ENCODE results near the gene KHDRBS2.

KHDRBS2 gene

GRCh38 chr6:62192593-62192992 lies 93.4 kb downstream of the KHDRBS2 start:
- DNase-seq (ENCODE audit: low read depth in 3 of 3, low spot score in 1 of 3): no peak

GRCh38 chr6:62175195-62175594 lies 110.8 kb downstream of the KHDRBS2 start:
- no peak for DNase-seq (ENCODE audit: low read depth in 3 of 3, low spot score in 1 of 3)

- no peak for DNase-seq (ENCODE audit: low read depth in 3 of 3, low spot score in 1 of 3)
Observed at GRCh38 chr6:62174548-62174947, 111.5 kb downstream of the KHDRBS2 start.

- no peak for DNase-seq (ENCODE audit: low read depth in 3 of 3, low spot score in 1 of 3)
Observed at GRCh38 chr6:62167736-62168135, 118.3 kb downstream of the KHDRBS2 start.

GRCh38 chr6:62162858-62163257 lies 123.2 kb downstream of the KHDRBS2 start:
- no peak for DNase-seq (ENCODE audit: low read depth in 3 of 3, low spot score in 1 of 3)

- DNase-seq (ENCODE audit: low read depth in 3 of 3, low spot score in 1 of 3): no peak
Observed at GRCh38 chr6:62152796-62153195, 133.2 kb downstream of the KHDRBS2 start.

GRCh38 chr6:62150048-62150663 lies 135.9 kb downstream of the KHDRBS2 start:
- no peak for DNase-seq (ENCODE audit: low read depth in 3 of 3, low spot score in 1 of 3)

GRCh38 chr6:62146954-62147853 lies 138.8 kb downstream of the KHDRBS2 start:
- no peak for DNase-seq (ENCODE audit: low read depth in 3 of 3, low spot score in 1 of 3)

- DNase-seq (ENCODE audit: low read depth in 3 of 3, low spot score in 1 of 3): no peak
Observed at GRCh38 chr6:62129127-62129526, 156.9 kb downstream of the KHDRBS2 start.

GRCh38 chr6:62119401-62119800 lies 166.6 kb downstream of the KHDRBS2 start:
- no peak for DNase-seq (ENCODE audit: low read depth in 3 of 3, low spot score in 1 of 3)

- no peak for DNase-seq (ENCODE audit: low read depth in 3 of 3, low spot score in 1 of 3)
Observed at GRCh38 chr6:62103186-62103859, 182.7 kb downstream of the KHDRBS2 start.

- DNase-seq (ENCODE audit: low read depth in 3 of 3, low spot score in 1 of 3): no peak
Observed at GRCh38 chr6:62102387-62102786, 183.6 kb downstream of the KHDRBS2 start.

GRCh38 chr6:62090442-62091229 lies 195.4 kb downstream of the KHDRBS2 start:
- no peak for DNase-seq (ENCODE audit: low read depth in 3 of 3, low spot score in 1 of 3)

- no peak for DNase-seq (ENCODE audit: low read depth in 3 of 3, low spot score in 1 of 3)
Observed at GRCh38 chr6:62089781-62090180, 196.2 kb downstream of the KHDRBS2 start.

GRCh38 chr6:62086047-62086446 lies 200.0 kb downstream of the KHDRBS2 start:
- no peak for DNase-seq (ENCODE audit: low read depth in 3 of 3, low spot score in 1 of 3)

GRCh38 chr6:62075869-62076268 lies 210.2 kb downstream of the KHDRBS2 start:
- no peak for DNase-seq (ENCODE audit: low read depth in 3 of 3, low spot score in 1 of 3)

- DNase-seq (ENCODE audit: low read depth in 3 of 3, low spot score in 1 of 3): no peak
Observed at GRCh38 chr6:62059901-62060300, 226.1 kb downstream of the KHDRBS2 start.

- no peak for DNase-seq (ENCODE audit: low read depth in 3 of 3, low spot score in 1 of 3)
Observed at GRCh38 chr6:62057300-62057699, 228.7 kb downstream of the KHDRBS2 start.

- DNase-seq (ENCODE audit: low read depth in 3 of 3, low spot score in 1 of 3): no peak
Observed at GRCh38 chr6:62045502-62045901, 240.5 kb downstream of the KHDRBS2 start.

GRCh38 chr6:62043084-62043483 lies 242.9 kb downstream of the KHDRBS2 start:
- DNase-seq (ENCODE audit: low read depth in 3 of 3, low spot score in 1 of 3): no peak

GRCh38 chr6:62042429-62042828 lies 243.6 kb downstream of the KHDRBS2 start:
- DNase-seq (ENCODE audit: low read depth in 3 of 3, low spot score in 1 of 3): no peak

Measured in stimulated activated CD4-positive, alpha-beta T cell treated with anti-CD3 and anti-CD28 coated beads, TNF-alpha, amount 100 ng/mL, for 1 hour (primary cell).